Measurements from ENCODE around the gene DDX50.
A peak's percentile ranks its signal among the peaks of the same experiment; 100 is the strongest.
"Not testable (repeated sequence)": the region's sequence is repeated elsewhere in the genome, so short reads cannot be mapped to it uniquely, and the experiment has no call there.

The DDX50 gene, protein sequence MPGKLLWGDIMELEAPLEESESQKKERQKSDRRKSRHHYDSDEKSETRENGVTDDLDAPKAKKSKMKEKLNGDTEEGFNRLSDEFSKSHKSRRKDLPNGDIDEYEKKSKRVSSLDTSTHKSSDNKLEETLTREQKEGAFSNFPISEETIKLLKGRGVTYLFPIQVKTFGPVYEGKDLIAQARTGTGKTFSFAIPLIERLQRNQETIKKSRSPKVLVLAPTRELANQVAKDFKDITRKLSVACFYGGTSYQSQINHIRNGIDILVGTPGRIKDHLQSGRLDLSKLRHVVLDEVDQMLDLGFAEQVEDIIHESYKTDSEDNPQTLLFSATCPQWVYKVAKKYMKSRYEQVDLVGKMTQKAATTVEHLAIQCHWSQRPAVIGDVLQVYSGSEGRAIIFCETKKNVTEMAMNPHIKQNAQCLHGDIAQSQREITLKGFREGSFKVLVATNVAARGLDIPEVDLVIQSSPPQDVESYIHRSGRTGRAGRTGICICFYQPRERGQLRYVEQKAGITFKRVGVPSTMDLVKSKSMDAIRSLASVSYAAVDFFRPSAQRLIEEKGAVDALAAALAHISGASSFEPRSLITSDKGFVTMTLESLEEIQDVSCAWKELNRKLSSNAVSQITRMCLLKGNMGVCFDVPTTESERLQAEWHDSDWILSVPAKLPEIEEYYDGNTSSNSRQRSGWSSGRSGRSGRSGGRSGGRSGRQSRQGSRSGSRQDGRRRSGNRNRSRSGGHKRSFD

DNA sequence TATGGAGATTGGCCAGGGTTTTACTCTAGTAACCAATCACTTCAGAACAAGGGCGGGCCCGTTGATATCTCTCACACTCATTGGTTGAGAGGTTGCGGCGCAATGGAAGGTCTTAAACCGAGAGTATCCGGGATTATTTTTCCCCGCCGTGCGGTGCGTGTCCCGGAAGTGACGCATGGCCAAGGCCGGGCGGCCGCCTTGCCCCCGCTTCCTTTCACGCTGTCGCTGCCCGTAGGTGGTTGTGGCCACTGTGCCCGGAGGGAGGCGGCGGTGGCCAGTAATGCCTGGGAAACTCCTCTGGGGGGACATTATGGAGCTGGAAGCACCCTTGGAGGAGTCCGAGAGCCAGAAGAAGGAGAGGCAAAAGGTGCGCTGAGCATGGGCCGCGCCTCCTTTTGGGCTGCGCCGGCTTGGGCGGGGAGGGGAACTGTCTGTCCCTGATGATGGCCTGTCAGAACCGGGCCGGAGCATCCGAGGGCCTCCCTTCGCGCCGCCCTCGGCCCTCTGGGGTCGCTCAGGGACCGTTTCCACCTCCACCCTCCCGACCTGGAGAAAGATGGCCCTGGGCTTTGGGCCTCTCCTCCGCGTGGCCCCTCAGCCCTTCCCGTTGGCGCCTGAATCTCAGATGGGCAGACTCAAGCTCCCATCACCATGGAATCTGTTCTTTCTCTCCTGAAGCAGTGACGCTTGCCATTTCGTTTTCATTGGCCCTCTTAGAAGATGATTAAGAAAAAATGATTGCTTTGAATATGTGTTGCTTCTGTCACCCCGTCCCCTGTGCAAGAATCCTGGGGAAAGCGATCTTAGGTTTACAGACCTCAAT lies at the start of gene DDX50:
Gene DDX50, plus strand, starts transcription at position 211 of the 823 bp plus-strand sequence. Its CDS starts 70 bp downstream, at position 281.
- DNase-seq (ENCODE audit: low spot score), result peak; percentile 93

DNA sequence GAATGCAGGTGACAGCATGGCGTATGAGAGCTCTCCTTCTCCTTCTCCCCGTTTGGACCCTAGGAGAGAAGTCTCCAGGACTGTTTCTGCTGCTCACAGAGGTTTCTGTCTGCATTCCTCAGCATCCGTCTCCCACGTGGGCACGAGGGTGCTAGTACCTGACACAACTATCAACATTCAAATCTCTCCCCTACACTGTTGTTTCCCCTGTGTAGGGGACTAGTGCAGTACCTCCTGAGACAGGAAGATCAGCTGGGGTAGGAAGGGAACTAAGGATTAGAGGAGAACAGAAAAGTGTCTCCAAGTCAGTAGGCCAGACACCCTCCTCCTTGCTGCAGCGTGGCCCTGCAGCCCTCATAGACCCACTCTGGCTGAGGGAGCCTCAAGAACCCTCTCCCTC lies 44.8 kb upstream of the DDX50 start:
- no peak for DNase-seq (ENCODE audit: low spot score)

DNA sequence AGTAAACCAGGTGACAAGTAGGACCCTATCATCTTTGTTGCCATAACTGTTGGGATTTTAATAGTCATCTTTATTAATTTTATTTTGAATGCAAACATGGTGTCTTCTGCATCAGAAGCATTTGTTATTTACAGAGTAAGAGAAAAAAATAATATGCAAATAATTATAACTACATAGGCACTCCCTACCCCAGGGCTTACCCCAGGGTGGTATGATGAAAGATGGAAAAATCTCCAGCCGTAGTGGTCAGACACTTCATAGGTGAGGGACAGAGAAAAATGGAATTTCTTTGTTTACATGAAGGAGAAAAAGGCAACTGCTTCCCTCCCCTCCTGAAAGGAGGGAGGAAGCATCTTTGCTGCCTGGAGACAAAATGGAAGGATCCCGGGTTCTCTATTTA lies 44.1 kb upstream of the DDX50 start:
- no peak for DNase-seq (ENCODE audit: low spot score)

DNA sequence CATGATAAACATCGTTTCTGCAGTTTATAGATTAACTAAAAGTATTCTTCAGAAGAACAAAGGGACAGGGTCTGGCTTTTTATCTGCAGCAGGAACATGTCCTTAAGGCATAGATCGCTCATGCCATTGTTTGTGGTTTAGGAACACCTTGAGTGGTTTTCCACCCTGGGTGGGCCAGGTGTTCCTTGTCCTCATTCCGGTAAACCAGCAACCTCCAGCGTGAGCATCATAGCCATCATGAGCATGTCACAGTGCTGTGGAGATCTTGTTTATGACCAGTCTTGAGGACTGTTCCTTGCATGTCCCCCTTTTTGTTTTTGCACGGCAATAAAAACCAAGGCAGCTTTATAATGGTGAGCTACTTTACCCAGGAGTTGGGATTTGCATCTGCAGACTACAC lies 39.9 kb upstream of the DDX50 start:
- DNase-seq (ENCODE audit: low spot score), result no peak

DNA sequence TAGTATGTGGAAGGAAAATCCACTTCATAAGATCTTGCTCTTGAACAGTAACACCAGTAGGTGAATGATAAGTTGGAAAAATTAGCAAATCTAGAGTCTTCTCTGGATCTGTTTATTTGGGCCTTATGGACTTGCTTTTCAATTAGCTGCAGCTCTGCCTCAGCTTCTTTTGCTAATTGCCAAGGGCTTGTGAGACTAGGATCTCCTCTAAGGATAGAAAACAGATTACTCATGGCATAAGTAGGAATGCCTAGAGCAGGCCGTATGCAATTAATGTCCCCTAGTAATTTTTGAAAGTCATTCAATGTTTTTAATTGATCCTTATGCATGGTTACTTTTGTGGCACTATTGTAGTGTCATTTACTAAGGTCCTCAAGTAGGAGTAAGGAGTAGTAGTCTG lies 36.5 kb upstream of the DDX50 start:
- no peak for DNase-seq (ENCODE audit: low spot score)

DNA sequence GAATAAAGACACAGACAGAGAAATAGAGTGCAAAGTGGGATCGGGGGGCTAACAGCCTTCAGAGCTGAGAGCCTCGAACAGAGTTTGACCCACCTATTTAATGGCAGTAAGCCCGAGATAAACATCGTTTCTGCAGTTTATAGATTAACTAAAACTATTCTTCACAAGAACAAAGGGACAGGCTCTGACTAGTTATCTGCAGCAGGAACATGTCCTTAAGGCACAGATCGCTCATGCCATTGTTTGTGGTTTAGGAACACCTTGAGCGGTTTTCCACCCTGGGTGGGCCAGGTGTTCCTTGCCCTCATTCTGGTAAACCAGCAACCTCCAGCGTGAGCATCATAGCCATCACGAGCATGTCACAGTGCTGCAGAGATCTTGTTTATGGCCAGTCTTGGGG lies 32.9 kb upstream of the DDX50 start:
- DNase-seq (ENCODE audit: low spot score), result not testable (repeated sequence)

DNA sequence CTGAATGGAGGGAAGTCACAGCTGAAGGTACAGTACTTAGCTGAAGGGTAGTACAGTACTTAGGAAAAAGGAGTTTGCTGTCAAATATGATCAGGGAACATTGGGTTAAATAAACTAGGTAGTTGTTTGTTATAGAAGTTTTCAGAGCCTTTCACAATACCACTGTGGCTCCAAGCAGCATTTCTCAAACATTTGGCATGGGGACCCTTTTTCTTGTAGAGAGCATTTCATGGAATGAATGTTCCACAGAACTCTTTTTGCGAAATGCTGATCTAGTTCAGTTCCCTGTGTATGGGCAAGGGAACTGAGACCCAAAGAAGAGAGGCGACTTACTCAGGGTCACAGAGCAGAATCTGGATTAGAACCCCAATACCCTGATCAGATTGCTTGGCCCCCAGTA lies 31.5 kb upstream of the DDX50 start:
- no peak for DNase-seq (ENCODE audit: low spot score)

DNA sequence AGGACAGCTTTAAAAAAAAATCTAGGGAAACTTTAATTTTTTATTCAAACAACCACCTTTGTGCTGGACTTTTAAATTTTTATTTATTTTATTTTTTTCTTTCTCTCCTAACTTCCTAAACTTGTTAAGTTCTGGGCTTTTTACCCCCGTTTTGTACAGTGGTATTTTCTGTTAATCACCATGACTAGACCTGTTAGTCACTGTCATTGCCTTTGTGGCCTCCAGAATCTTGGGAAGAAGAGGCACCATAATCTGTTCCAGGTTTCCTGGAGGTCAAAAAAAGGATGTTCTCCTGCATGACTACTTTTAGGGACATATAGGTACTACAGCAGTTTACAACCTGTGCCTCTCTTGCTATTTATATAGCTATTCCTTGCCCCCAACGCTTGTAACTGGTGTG lies 31.1 kb upstream of the DDX50 start:
- DNase-seq (ENCODE audit: low spot score), result no peak

DNA sequence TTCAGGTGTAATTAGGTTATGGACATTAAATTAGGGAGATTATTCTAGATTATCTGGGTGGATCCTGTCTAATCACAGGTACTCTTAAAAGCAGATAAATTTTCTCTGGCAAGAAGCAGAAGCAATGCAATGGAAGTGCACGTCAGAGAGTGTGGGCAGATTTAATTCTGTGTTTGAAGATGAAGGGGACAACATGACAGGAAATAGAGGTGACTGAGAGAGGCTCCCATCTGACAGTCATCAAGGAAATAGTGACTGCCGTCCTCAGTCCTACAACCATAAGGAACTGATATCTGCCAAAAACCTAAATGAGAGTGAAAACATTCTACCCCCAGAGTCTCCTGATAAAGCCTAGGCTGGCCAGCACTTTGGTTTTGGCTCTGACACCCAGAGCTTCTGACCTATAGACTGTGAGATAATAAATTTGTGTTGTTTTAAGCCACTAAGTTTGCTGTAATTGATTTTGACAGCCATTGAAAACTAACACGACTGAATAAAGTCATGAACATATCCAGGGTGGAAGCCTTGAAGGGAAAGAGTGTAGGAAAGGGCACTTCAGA lies 30.5 kb upstream of the DDX50 start:
- no peak for DNase-seq (ENCODE audit: low spot score)

DNA sequence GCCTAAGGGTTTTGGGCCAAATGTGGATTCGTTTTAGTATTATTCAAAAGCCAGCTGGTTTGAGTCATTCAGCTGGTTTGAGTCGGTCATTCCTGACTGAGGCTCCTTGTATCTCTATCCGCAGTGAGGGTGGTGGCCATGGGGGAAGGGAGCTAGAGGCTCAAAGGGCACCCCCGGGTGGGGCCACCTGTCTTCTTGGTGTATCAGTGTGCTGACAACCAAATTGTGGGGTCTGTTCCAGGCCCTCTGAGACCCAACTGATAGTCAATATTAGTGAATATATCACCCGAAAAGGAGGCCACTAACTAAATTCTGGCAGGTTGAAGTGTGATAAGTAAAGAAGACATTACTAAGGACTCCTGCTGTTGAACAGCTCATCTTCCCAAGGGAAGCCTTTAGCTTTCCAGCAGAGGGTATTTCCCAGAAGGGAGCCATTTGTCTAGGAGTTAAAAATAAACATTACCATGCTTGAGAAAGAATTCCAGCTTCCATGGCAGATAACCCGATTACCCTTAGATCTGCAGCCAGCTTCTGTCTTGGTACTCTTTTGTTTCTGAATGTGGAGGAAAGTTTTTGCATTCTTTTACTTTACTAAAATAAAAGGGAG lies 29.9 kb upstream of the DDX50 start:
- no peak for DNase-seq (ENCODE audit: low spot score)

DNA sequence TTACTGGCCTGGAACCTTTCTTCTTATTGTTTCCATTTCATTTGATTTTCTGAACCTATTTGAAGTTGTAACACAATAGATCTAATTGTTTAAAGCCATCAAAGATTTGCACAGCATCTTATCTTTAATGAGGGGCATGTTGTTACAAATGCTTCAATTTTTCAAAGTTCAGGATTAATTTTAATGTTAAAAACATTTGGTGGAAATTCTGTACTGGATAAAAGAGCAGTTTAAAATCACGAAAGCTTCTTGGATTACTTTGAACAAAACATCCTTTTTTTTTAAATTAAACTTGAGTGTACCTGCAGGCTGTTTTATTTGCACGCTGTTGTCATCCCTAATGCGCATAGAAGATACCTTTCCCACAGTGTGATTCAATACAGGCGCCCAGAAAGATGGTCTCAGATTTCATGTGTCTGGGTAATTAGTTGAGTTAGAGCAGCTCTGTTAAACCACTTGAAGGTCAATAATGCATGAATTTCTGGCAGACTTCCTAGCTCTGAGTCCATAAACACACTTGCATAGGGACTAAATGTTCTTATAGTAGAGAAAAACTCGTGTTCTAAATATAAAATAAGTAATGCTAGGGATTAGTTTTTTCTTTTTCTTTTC lies 29.3 kb upstream of the DDX50 start:
- DNase-seq (ENCODE audit: low spot score), result no peak

DNA sequence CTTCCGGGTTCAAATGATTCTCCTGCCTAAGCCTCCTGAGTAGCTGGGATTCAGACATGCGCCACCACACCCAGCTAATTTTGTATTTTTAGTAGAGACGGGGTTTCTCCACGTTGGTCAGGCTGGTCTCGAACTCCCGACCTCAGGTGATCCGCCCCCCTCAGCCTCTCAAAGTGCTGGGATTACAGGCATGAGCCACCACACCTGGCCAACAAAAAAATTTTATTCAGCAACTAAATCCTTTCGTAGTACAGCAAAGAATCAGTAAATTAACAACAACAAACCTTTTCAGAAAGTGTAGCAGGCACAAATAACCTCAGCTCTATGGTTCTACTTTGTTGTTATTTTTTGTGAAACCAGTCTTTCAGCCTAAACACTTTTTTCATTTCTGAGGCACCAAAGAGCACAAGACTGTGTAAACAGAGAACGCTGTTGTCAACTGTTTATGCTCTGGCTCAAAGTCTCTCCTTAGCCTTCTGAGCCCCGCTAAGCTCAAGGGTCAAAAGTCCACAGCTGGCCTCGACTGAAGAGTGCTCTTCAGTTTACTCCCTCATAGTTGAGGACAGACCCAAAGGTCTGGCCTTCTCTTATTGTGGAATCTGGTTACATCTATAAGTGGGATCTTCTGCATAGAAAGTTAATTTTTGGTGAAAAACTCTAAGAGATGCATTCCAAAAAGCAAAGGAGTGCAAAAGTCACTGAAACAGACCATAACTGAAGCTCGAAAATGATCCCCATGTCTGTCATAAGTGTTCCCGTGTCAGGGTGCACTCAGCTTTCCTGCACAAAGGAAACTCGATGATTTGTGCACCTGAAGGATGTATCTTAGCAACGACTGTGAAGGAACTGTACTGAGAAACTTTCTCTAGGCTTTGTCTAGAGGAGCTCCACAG lies 24.6 kb upstream of the DDX50 start:
- DNase-seq (ENCODE audit: low spot score), result no peak

DNA sequence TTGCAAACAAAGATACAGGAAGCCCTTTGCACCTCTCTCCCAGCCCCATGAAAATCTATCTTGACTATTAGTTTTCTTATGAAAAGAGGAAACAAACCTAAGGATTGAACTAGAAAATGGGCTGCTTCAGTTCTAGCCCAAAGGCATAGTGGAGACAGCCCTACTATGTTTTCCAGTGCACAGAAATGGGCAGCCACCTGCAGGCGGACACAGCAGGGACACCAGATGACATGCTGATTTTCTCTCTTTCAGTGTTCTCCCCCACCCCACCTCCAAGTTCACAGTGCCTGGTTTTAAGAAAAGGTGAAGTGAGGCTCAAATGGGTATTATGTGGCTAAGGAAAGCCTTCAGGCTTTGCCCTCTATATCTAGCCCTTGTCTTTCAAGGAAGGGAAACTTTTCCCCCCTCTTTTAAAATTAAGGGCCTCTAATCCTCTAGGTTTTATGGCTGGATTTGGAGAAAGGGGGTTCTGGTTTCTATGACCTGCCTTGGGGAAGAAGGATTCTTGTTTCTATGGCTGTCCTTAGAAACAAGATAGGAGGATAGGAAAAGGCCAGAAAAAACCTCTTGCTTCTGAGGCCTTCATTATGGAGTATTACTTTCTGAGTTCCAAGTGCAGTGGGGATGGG lies 23.5 kb upstream of the DDX50 start:
- no peak for DNase-seq (ENCODE audit: low spot score)

DNA sequence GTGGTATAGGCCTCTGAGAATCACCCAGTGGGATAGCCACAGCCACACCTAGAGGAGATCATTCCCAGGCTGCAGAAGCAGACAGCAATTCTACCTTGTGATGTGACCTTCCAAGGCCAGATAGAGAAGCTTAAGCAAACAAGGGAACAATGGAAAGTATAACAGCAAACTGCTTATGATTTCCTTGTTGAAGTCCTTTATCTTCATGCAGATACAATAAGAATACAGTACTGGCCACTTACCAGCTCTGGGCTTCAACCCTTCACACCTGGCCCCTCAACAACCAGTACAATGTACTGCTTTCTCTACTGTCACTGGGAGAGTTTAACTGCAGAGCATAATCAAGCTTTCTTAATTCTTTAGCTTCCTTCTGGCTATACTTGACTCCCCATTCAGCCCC lies 22.6 kb upstream of the DDX50 start:
- DNase-seq (ENCODE audit: low spot score), result no peak

DNA sequence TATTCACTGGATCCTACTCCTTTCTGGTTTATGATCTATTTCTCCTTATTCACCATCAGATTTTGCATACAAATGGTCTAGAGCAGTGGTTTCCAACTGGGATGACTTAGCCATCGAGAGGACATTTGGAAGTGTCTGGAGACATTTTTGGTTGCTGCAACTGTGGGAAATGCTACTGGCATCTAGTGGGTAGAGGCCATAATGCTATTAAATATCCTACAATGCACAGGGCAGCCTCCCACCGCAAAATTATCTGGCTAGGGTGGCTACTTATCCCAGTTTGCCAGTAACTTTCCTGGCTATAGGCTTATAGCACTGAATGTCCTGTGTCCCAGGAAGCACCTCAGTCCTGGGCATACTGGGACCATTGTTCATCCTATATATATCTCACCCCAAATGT lies 21.5 kb upstream of the DDX50 start:
- DNase-seq (ENCODE audit: low spot score), result no peak

DNA sequence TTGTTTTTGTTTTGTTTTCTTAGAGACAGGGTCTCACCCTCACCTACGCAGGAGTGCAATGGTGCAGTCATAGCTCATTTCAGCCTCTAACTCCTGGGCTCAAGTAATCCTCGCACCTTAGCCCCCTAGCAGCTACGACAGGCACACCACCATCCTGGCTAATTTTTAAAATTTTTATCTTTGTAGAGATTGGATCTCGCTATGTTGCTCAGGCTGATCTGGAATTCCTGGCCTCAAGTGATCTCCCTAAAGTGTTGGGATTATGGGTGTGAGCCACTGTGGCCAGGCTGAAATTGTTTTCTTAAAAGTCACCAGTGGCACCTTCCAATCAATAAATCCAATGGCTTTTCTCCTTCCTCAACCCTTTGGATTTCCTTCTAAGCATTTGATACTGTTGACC lies 20.9 kb upstream of the DDX50 start:
- no peak for DNase-seq (ENCODE audit: low spot score)

DNA sequence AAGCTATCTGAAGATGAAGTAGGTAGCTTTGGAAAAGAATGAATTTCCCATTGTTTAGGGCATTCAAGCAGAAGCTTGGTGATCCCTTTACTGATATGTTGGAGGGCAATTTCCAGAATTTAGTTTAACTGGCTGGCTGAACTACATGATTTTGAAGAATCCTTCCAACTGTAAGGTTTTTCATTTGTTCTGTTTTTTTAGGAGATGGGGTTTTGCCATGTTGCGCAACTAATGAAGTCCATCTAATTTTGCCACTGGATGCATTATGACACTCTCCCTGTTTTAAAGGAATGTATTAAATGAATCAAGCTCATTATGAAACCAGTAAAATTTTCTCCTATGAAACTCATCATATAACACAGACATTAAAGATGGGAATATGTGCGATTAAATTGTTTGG lies 6.1 kb upstream of the DDX50 start:
- DNase-seq (ENCODE audit: low spot score), result no peak

DNA sequence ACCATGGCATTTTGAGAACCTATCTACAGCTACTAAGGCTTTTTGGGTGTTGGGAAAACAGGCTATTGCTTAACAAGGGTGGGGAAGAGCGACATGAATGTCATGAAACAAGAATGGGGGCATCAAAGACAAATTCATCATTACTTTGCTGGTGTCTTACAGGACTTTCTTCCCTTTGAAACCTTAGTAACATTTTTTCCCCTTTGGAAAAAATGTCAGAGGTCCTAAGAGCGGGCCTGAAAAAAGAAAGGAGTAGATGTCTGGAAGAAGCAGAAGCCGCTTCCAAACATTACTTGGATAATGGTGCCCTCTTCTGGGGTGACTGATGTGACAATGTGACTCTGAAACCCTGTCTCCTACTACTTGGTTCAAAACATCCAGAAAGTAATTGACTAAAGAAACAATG lies 3.8 kb upstream of the DDX50 start:
- DNase-seq (ENCODE audit: low spot score), result peak; percentile 7

DNA sequence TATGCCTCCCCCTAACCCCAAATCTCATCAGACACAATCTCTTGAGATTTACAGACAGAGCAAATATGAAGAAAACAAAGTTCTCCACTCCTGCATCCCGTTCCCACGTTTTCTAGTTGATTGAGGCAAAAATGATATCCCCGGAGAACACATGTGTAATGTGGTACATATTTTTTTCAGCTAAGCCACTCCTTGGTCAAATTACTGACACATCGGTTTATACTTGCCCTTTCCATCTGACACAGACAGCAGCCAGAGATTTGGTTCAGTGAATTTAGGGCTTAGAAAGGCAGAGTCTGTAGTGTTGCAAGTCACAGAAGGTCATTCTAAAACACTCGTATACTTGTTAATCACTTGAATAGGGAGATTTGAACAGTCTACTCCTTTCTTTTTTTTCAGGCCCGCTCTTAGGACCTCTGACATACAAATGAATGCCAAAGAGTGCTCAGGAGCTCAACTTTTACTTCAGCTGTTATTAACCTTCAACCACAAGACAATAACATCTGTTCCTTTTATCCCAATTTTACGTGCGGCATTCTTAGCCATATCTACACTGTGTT lies 1.8 kb upstream of the DDX50 start:
- DNase-seq (ENCODE audit: low spot score), result no peak
